ENCODE results near the gene NECTIN3. TPM values are rescaled to one million over a fixed set of nuclear protein-coding genes. Genes with fewer than 3 reads are reported as not detected.

The NECTIN3 gene
- total and polyA plus RNA-seq, 2 donors (not counting 1 experiment from before 2014, with no cell fraction given): 0.19 to 1.9 TPM

- Histone ChIP-seq H3K4me3 (ENCODE audit: control extremely low read depth in 1 of 5, extremely low read depth in 1 of 5, insufficient read depth in 1 of 5, low read depth in 2 of 5, low read length in 4 of 5) (no peak overlapping the region), H3K4me1 (ENCODE audit: control insufficient read depth in 2 of 2, insufficient read depth in 2 of 2, low read length in 2 of 2) (no peaks in the 10 kb centered on the region), H3K4me2 (replicated peaks; ENCODE audit: low read depth, low read length, poor library complexity, severe bottlenecking) (no peak overlapping the region), H3K9me3 (ENCODE audit: control extremely low read depth in 1 of 3, control insufficient read depth in 2 of 3, insufficient read depth in 1 of 3, low read length in 2 of 3) (no peaks in the 10 kb centered on the region), H3K36me3 (replicated peaks in 1 of 2; ENCODE audit: control extremely low read depth in 1 of 2, control insufficient read depth in 1 of 2, extremely low read depth in 1 of 2, insufficient read depth in 2 of 2, low read length in 1 of 2) (no peaks in the 10 kb centered on the region), H3K27me3 (replicated peaks in 1 of 4; ENCODE audit: control extremely low read depth in 1 of 4, control insufficient read depth in 3 of 4, insufficient read depth in 4 of 4, low read length in 3 of 4) (peaks cover 0 to 1% (median 0%) of the 10 kb centered on the region in 4 experiments), H2AFZ (ENCODE audit: insufficient read depth, low read depth, low read length, poor library complexity, severe bottlenecking) (no peak overlapping the region), H4K20me1 (ENCODE audit: control insufficient read depth, insufficient read depth, low read length, poor library complexity, severe bottlenecking) (no peaks in the 10 kb centered on the region), H3K9ac (ENCODE audit: low read length) (no peak overlapping the region), H3K79me2 (ENCODE audit: control insufficient read depth, insufficient read depth, low read length) (no peaks in the 10 kb centered on the region), H3K27ac (ENCODE audit: low read length in 2 of 2) (no peak overlapping the region)
- TF ChIP-seq, protein P1, sequence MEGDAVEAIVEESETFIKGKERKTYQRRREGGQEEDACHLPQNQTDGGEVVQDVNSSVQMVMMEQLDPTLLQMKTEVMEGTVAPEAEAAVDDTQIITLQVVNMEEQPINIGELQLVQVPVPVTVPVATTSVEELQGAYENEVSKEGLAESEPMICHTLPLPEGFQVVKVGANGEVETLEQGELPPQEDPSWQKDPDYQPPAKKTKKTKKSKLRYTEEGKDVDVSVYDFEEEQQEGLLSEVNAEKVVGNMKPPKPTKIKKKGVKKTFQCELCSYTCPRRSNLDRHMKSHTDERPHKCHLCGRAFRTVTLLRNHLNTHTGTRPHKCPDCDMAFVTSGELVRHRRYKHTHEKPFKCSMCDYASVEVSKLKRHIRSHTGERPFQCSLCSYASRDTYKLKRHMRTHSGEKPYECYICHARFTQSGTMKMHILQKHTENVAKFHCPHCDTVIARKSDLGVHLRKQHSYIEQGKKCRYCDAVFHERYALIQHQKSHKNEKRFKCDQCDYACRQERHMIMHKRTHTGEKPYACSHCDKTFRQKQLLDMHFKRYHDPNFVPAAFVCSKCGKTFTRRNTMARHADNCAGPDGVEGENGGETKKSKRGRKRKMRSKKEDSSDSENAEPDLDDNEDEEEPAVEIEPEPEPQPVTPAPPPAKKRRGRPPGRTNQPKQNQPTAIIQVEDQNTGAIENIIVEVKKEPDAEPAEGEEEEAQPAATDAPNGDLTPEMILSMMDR (IDR thresholded peaks at IDR 0.05): no peak
- TF ChIP-seq EZH2 (IDR thresholded peaks at IDR 0.05; ENCODE audit: borderline replicate concordance, insufficient read depth, low read depth, low read length, poor library complexity, severe bottlenecking): no peak
- intact Hi-C loops (cut with micrococcal nuclease): loop anchor here (10.0 kb wide), 1 partner anchor 1353 kb away; no protein-coding TSS in a partner anchor
- H3K4me1 Mint-ChIP-seq: no peaks in the 10 kb centered on the region
- no peak overlapping the region for H3K27ac Mint-ChIP-seq
- ATAC-seq (ENCODE audit: low read depth) (no peak), DNase-seq (no peak)
- POLR2A ChIA-PET: no interaction called here
- no peak overlapping the region for H3K4me3 Mint-ChIP-seq
- peaks cover 1% of the 10 kb centered on the region for H3K27me3 Mint-ChIP-seq
- H3K9me3 Mint-ChIP-seq (ENCODE audit: insufficient read depth): no peaks in the 10 kb centered on the region
- CTCF ChIA-PET: no interaction called here
These were observed 16.4 kb downstream of the NECTIN3 start for GRCh38 chr3:111087924-111088469.

- Histone ChIP-seq H3K79me2 (ENCODE audit: control insufficient read depth, insufficient read depth, low read length) (no peaks in the 10 kb centered on the region), H3K4me1 (ENCODE audit: control insufficient read depth in 2 of 2, insufficient read depth in 2 of 2, low read length in 2 of 2) (no peaks in the 10 kb centered on the region), H3K9ac (ENCODE audit: low read length) (no peak overlapping the region), H3K27me3 (replicated peaks in 1 of 4; ENCODE audit: control extremely low read depth in 1 of 4, control insufficient read depth in 3 of 4, insufficient read depth in 4 of 4, low read length in 3 of 4) (peaks cover 0 to 3% (median 0%) of the 10 kb centered on the region in 4 experiments), H3K4me2 (replicated peaks; ENCODE audit: low read depth, low read length, poor library complexity, severe bottlenecking) (no peak overlapping the region), H4K20me1 (ENCODE audit: control insufficient read depth, insufficient read depth, low read length, poor library complexity, severe bottlenecking) (no peaks in the 10 kb centered on the region), H2AFZ (ENCODE audit: insufficient read depth, low read depth, low read length, poor library complexity, severe bottlenecking) (no peak overlapping the region), H3K27ac (ENCODE audit: low read length in 2 of 2) (no peak overlapping the region), H3K9me3 (ENCODE audit: control extremely low read depth in 1 of 3, control insufficient read depth in 2 of 3, insufficient read depth in 1 of 3, low read length in 2 of 3) (peaks cover 0 to 7% (median 0%) of the 10 kb centered on the region in 3 donors), H3K36me3 (replicated peaks in 1 of 2; ENCODE audit: control extremely low read depth in 1 of 2, control insufficient read depth in 1 of 2, extremely low read depth in 1 of 2, insufficient read depth in 2 of 2, low read length in 1 of 2) (no peaks in the 10 kb centered on the region), H3K4me3 (ENCODE audit: control extremely low read depth in 1 of 5, extremely low read depth in 1 of 5, insufficient read depth in 1 of 5, low read depth in 2 of 5, low read length in 4 of 5) (no peak overlapping the region)
- ChIA-PET POLR2A (no interaction called here), CTCF (no interaction called here)
- intact Hi-C loops (cut with micrococcal nuclease): no loop called here
- Mint-ChIP-seq H3K27ac (no peak overlapping the region), H3K4me3 (no peak overlapping the region), H3K4me1 (no peaks in the 10 kb centered on the region), H3K9me3 (ENCODE audit: insufficient read depth) (peaks cover 2% of the 10 kb centered on the region), H3K27me3 (peaks cover 13% of the 10 kb centered on the region)
- 80% methylated on average over 9 of the region's 10 CpGs for WGBS (ENCODE audit: insufficient coverage)
- TF ChIP-seq, protein P1 (IDR thresholded peaks at IDR 0.05): no peak
- no peak for TF ChIP-seq EZH2 (IDR thresholded peaks at IDR 0.05; ENCODE audit: borderline replicate concordance, insufficient read depth, low read depth, low read length, poor library complexity, severe bottlenecking)
- no peak for DNase-seq
- no peak for ATAC-seq (ENCODE audit: low read depth)
These were observed 25.0 kb downstream of the NECTIN3 start for GRCh38 chr3:111096487-111097209.
